GM18508 (cell line): ENCODE results near the gene FGF12.

ENCODE experiments used
- ATAC-seq: cut with Tn5 transposase; IDR thresholded peaks from one replicate; pipeline ENCODE4 v1.9.1; 2021; ENCODE audit warnings: moderate number of reproducible peaks; ENCODE audit not compliant: insufficient read depth, unreplicated experiment

FGF12 gene

GRCh38 chr3:192687488-192688152 is 39.7 kb downstream of the FGF12 start:
- no peak for ATAC-seq

- no peak for ATAC-seq
Observed at GRCh38 chr3:192685801-192686200, 41.5 kb downstream of the FGF12 start.

- no peak for ATAC-seq
Observed at GRCh38 chr3:192684151-192684550, 43.2 kb downstream of the FGF12 start.

GRCh38 chr3:192675958-192676649 is 51.2 kb downstream of the FGF12 start:
- peak; percentile 47 for ATAC-seq

- ATAC-seq = no peak
Observed at GRCh38 chr3:192655628-192656027, 71.7 kb downstream of the FGF12 start.

GRCh38 chr3:192655040-192655439 is 72.3 kb downstream of the FGF12 start:
- ATAC-seq = no peak

GRCh38 chr3:192653862-192654261 is 73.5 kb downstream of the FGF12 start:
- no peak for ATAC-seq

- no peak for ATAC-seq
Observed at GRCh38 chr3:192652727-192653126, 74.6 kb downstream of the FGF12 start.

- ATAC-seq = no peak
Observed at GRCh38 chr3:192651836-192652512, 75.4 kb downstream of the FGF12 start.

GRCh38 chr3:192645437-192645836 is 81.9 kb downstream of the FGF12 start:
- no peak for ATAC-seq

GRCh38 chr3:192642651-192643050 is 84.7 kb downstream of the FGF12 start:
- no peak for ATAC-seq

- ATAC-seq = no peak
Observed at GRCh38 chr3:192641919-192642318, 85.4 kb downstream of the FGF12 start.

- ATAC-seq = no peak
Observed at GRCh38 chr3:192639987-192640386, 87.4 kb downstream of the FGF12 start.

- no peak for ATAC-seq
Observed at GRCh38 chr3:192637803-192638202, 89.5 kb downstream of the FGF12 start.

GRCh38 chr3:192636517-192637444 is 90.6 kb downstream of the FGF12 start:
- no peak for ATAC-seq

- ATAC-seq = no peak
Observed at GRCh38 chr3:192629429-192629828, 97.9 kb downstream of the FGF12 start.

- ATAC-seq = no peak
Observed at GRCh38 chr3:192621909-192622308, 105.4 kb downstream of the FGF12 start.

GRCh38 chr3:192620275-192620674 is 107.1 kb downstream of the FGF12 start:
- ATAC-seq = no peak

GRCh38 chr3:192611411-192611810 is 115.9 kb downstream of the FGF12 start:
- no peak for ATAC-seq
